Panc1 (cell line): ENCODE measurements around the gene CLEC2D. TPM values are rescaled to one million over a fixed set of nuclear protein-coding genes. Genes with fewer than 3 reads are reported as not detected.
"Not testable (repeated sequence)": the region's sequence is repeated elsewhere in the genome, so short reads cannot be mapped to it uniquely, and the experiment has no call there.

Experiments
- ATAC-seq: fragments of 200-7000 bp; cut with Tn5 transposase; 2 replicates; pipeline ENCODE4 v1.9.1; 2020; ENCODE audit warnings: mild to moderate bottlenecking, moderate library complexity
- BruUV-seq: library from RNA; stranded (reverse); fragments of 400-500 nt; replicated peaks from 2 replicates; lab custom pipeline; 2021; lab: Mats Ljungman, UMichigan
- CTCF ChIA-PET: fragments of 300-600 bp; sonication (Branson Sonifier 250); formaldehyde crosslinking; loops from one replicate; lab custom pipeline; 2022; ENCODE audit warnings: antibody characterized with exemption; lab: Charles Lee
- POLR2A ChIA-PET: fragments of 300-600 bp; sonication (Branson Sonifier 250); formaldehyde crosslinking; loops from one replicate; lab custom pipeline; 2022; ENCODE audit warnings: antibody characterized with exemption; lab: Charles Lee
- DNase-seq: peaks from one replicate; pipeline ENCODE4 v3.0.0-alpha.2; 2010; ENCODE audit warnings: low read depth, low spot score
- H3K27ac ChIP-seq: 2 replicates; pipeline ENCODE4 v1.5.1; 2011; ENCODE audit warnings: mild to moderate bottlenecking, low read length, inconsistent platforms
- H3K27me3 ChIP-seq: fragments of 200-500 bp; sonication (Bioruptor generic); 2 replicates; pipeline ENCODE4 v1.6.0; 2014; ENCODE audit warnings: low read length, inconsistent platforms; ENCODE audit not compliant: control insufficient read depth, insufficient read depth
- H3K36me3 ChIP-seq: fragments of 200-500 bp; sonication (Bioruptor generic); 2 replicates; pipeline ENCODE4 v1.5.1; 2014; ENCODE audit warnings: inconsistent platforms, mild to moderate bottlenecking, low read length, moderate library complexity; ENCODE audit not compliant: control insufficient read depth, insufficient read depth
- H3K4me1 ChIP-seq: 2 replicates; pipeline ENCODE4 v1.5.1; 2011; ENCODE audit warnings: inconsistent platforms, mild to moderate bottlenecking, low read length, moderate library complexity; ENCODE audit not compliant: control insufficient read depth, insufficient read depth
- H3K4me3 ChIP-seq, 2 experiments: 2 replicates each; pipeline ENCODE4 v1.5.1; 2011 to 2012; ENCODE audit warnings: low read depth in 2 of 2, low read length in 2 of 2, mild to moderate bottlenecking in 2 of 2, inconsistent platforms in 1 of 2, moderate library complexity in 1 of 2
- H3K9me3 ChIP-seq: fragments of 200-500 bp; sonication (Bioruptor generic); 2 replicates; pipeline ENCODE4 v1.5.1; 2014; ENCODE audit warnings: low read depth, mild to moderate bottlenecking, inconsistent platforms, low read length, moderate library complexity; ENCODE audit not compliant: control insufficient read depth, insufficient read depth
- POLR2AphosphoS5 ChIP-seq: IDR thresholded peaks from 2 replicates; pipeline ENCODE4 v1.6.1; 2012; ENCODE audit warnings: mild to moderate bottlenecking, low read depth, low read length, moderate library complexity
- SIN3A ChIP-seq: IDR thresholded peaks from 2 replicates; pipeline ENCODE4 v1.6.1; 2012; ENCODE audit warnings: low read depth, mild to moderate bottlenecking, low read length, moderate library complexity, borderline replicate concordance; ENCODE audit not compliant: insufficient read depth
- TCF7L2 ChIP-seq: IDR thresholded peaks from 2 replicates; pipeline ENCODE4 v1.6.1; 2011; ENCODE audit warnings: mild to moderate bottlenecking, low read depth, low read length, inconsistent platforms
- in situ Hi-C: cut with HindIII; loops from 2 replicates; pipeline ENCODE4 v1.10.0; 2016; ENCODE audit warnings: low sequenced_read_pairs, low pct_unique_long_range_greater_than_20kb
- intact Hi-C: fragments of 100-400 bp; cut with micrococcal nuclease; formaldehyde crosslinking; loops from one replicate; pipeline ENCODE4 v1.10.0; 2022; ENCODE audit not compliant: unreplicated experiment
- total RNA-seq: library from RNA; stranded (reverse); gene quantifications from one replicate; pipeline ENCODE4 v1.2.1, GENCODE V29; 2021; ENCODE audit not compliant: unreplicated experiment
- TF ChIP-seq, protein P1 (sequence below): fragments of 450-650 bp; IDR thresholded peaks from 2 replicates; pipeline ENCODE4 v1.5.1; 2017; ENCODE audit warnings: mild to moderate bottlenecking
- TF ChIP-seq, protein P2 (sequence below), 2 experiments: IDR thresholded peaks; 2 replicates each; pipeline ENCODE4 v1.6.1; 2011 to 2012; ENCODE audit warnings: low read depth in 2 of 2, control low read depth in 1 of 2, low read length in 1 of 2, mild to moderate bottlenecking in 1 of 2, moderate library complexity in 1 of 2; ENCODE audit not compliant: insufficient read depth in 1 of 2

Gene CLEC2D
- total RNA-seq, 1 experiment from 2014 or later = 2.3 TPM

DNA sequence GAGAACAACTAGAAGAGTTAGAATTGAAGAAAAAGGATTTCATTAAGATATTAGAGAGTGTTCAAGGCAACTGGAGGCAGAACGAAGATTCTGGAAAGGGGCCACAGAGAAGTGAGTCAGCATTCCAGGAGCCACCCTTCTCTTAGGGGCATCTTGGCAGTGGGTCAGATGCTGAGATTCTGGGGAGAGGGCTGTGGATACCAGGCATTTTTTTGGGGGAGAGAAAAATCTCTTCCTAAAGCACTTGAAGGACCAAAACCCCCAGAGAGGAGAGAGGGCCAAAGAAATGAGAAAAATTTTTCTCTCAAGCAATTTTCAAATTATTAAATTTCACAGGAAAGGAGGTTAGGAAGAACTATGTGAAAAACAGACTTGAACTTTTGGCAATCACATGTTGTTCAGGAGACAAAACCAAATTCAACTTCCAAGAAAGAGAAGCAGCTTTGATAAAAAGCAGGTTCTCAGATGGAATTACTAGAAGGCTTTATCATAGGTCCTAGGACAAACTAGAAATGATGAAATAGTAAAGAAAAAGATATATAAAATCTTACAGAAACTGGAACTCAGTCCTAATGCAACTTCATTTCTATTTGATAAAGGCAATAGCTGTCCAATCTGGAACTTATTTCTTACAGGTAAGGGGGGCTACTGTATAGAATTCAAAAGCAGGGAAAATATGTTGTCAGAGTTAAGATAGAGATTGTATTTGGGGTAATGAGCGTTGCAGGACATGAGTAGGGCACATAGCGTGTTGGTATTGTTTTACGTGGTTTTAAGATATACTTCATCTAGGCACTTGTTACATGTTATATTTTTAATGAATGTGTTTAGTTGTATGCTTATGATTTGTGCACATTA lies 1.1 kb upstream of the CLEC2D start:
- intact Hi-C loops (no loop called here), in situ Hi-C loops (no loop called here)
- no peaks in the 10 kb centered on the region; the same call in 1 of the 2 replicates for H3K4me1 ChIP-seq
- ChIA-PET CTCF (no interaction called here), POLR2A (no interaction called here)
- no peak overlapping the region for H3K27ac ChIP-seq
- TF ChIP-seq, protein P1, sequence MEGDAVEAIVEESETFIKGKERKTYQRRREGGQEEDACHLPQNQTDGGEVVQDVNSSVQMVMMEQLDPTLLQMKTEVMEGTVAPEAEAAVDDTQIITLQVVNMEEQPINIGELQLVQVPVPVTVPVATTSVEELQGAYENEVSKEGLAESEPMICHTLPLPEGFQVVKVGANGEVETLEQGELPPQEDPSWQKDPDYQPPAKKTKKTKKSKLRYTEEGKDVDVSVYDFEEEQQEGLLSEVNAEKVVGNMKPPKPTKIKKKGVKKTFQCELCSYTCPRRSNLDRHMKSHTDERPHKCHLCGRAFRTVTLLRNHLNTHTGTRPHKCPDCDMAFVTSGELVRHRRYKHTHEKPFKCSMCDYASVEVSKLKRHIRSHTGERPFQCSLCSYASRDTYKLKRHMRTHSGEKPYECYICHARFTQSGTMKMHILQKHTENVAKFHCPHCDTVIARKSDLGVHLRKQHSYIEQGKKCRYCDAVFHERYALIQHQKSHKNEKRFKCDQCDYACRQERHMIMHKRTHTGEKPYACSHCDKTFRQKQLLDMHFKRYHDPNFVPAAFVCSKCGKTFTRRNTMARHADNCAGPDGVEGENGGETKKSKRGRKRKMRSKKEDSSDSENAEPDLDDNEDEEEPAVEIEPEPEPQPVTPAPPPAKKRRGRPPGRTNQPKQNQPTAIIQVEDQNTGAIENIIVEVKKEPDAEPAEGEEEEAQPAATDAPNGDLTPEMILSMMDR = no peak
- TF ChIP-seq, protein P2, sequence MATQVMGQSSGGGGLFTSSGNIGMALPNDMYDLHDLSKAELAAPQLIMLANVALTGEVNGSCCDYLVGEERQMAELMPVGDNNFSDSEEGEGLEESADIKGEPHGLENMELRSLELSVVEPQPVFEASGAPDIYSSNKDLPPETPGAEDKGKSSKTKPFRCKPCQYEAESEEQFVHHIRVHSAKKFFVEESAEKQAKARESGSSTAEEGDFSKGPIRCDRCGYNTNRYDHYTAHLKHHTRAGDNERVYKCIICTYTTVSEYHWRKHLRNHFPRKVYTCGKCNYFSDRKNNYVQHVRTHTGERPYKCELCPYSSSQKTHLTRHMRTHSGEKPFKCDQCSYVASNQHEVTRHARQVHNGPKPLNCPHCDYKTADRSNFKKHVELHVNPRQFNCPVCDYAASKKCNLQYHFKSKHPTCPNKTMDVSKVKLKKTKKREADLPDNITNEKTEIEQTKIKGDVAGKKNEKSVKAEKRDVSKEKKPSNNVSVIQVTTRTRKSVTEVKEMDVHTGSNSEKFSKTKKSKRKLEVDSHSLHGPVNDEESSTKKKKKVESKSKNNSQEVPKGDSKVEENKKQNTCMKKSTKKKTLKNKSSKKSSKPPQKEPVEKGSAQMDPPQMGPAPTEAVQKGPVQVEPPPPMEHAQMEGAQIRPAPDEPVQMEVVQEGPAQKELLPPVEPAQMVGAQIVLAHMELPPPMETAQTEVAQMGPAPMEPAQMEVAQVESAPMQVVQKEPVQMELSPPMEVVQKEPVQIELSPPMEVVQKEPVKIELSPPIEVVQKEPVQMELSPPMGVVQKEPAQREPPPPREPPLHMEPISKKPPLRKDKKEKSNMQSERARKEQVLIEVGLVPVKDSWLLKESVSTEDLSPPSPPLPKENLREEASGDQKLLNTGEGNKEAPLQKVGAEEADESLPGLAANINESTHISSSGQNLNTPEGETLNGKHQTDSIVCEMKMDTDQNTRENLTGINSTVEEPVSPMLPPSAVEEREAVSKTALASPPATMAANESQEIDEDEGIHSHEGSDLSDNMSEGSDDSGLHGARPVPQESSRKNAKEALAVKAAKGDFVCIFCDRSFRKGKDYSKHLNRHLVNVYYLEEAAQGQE (IDR thresholded peaks at IDR 0.05; ENCODE audit: insufficient read depth in 1 of 2, low read depth in 2 of 2, low read length in 1 of 2) = no peak
- TF ChIP-seq SIN3A = no peak
- no peak for TF ChIP-seq POLR2AphosphoS5
- no peaks in the 10 kb centered on the region for H3K9me3 ChIP-seq
- ATAC-seq (no peak), DNase-seq (no peak)
- no peak overlapping the region for H3K4me3 ChIP-seq
- H3K36me3 ChIP-seq = no peaks in the 10 kb centered on the region
- H3K27me3 ChIP-seq = no peaks in the 10 kb centered on the region
- BruUV-seq = no TSS peak

DNA sequence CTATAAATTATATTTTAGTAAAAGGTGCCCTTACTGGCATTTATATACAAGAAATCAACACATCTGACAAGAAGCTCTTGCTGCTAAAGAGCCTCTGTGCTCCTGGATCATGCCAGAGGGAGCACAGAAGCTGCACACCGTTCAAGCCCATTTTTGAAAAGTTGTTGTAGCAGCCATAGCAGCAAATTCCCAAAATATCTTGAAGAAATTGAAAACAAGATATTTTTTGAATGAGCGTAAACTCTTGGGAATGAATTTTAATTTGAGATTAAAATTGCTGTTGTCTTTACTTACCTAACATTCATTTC lies 540 bp upstream of the CLEC2D start:
- TF ChIP-seq TCF7L2 = no peak
- no peak for TF ChIP-seq SIN3A
- no peak for TF ChIP-seq POLR2AphosphoS5
- TF ChIP-seq, protein P1 = no peak
- TF ChIP-seq, protein P2 (IDR thresholded peaks at IDR 0.05; ENCODE audit: insufficient read depth in 1 of 2, low read depth in 2 of 2, low read length in 1 of 2) = no peak
- Histone ChIP-seq H3K36me3 (no peaks in the 10 kb centered on the region), H3K4me1 (no peaks in the 10 kb centered on the region; the same call in 1 of the 2 replicates), H3K27ac (no peak overlapping the region), H3K27me3 (no peaks in the 10 kb centered on the region), H3K9me3 (no peaks in the 10 kb centered on the region), H3K4me3 (no peak overlapping the region)
- intact Hi-C loops = no loop called here
- ChIA-PET POLR2A (no interaction called here), CTCF (no interaction called here)
- in situ Hi-C loops = no loop called here
- DNase-seq = no peak
- ATAC-seq = no peak
- BruUV-seq = no TSS peak

DNA sequence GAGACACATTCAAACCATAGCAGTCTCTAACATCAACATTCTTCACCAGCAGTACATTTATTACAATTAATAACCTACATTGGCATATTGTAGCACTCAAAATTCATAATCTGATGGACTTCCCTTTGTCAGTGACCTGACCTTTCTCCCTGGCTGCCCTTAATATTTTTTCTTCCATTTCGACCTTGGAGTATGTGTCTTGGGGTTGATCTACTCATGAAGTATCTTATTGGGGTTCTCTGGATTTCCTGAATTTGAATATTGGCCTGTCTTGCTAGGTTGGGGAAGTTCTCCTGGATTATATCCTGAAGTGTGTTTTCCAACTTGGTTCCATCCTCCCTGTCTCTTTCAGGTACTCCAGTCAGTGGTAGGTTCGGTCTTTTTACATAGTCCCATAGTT lies 2.8 kb downstream of the CLEC2D start:
- H3K4me3 ChIP-seq, H3K27ac ChIP-seq, intact Hi-C loops, ATAC-seq, DNase-seq, BruUV-seq, in situ Hi-C loops, H3K4me1 ChIP-seq, H3K9me3 ChIP-seq, CTCF ChIA-PET, POLR2A ChIA-PET, H3K36me3 ChIP-seq, H3K27me3 ChIP-seq: not testable (repeated sequence)
